Activated CD4-positive, alpha-beta T cell treated with anti-CD3 and anti-CD28 coated beads, Interleukin-2, amount 50 U/mL, for 48 hours (primary cell): ENCODE results near the gene NHLH1.
"Not testable (repeated sequence)": the region's sequence is repeated elsewhere in the genome, so short reads cannot be mapped to it uniquely, and the experiment has no call there.

Experiments
- DNase-seq, 2 experiments: peaks; one replicate each; pipeline ENCODE4 v3.0.0-alpha.2; 2020

The NHLH1 gene

DNA sequence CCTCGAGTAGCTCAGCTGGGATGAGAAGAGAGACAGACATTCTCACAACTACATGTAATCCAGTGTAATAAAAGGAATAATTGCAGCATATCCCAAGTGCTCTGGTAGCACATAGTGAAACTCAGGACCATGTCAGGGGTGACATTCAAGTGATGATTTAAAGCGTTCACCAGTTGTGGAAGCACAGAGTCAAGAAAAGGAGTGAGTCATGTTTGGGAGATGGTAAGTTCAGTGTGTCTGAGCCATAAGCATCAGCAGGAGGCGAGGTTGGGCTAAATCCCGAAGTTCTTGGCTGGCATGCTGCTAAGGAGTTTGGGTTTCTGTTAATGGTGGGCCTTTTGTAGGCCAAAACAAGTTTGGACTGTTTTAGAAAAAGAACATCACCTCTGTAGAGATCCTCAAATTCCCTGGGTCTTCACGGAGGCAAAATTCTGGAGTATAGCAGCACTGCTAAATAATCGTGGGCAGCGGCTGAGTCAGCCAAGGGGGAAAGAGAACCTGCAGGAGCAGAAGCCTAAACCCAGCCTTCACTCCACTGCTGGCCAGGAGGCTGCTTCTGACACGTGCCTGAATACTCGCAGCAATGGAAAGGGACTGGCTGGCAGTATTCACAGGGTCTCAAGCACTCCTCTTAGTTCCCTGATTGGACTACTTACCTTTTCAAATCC is 7.2 kb upstream of the NHLH1 start:
- no peak for DNase-seq

DNA sequence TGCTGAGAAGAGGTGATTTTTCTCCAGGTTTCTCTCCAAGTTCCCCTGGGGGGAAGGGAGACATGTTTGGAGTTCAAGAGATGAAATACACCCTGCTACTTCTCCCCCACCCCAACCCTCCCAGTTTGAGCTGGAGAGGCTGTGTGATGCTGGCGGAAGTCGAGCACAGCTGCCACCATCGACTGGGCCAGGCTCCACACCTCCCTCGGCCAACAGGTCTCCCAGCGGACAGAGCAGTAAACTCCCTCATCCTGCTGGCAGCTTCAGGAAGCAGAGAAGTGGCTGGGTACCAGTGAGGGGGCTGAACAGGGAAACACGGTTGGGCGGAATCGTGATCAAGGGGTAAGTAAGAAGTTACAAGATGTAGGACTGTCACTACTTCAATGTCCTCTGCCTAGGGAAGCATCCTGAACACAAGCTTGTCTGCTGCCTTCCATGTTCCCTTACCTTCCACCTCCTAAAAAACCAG is 6.6 kb upstream of the NHLH1 start:
- DNase-seq: no peak

DNA sequence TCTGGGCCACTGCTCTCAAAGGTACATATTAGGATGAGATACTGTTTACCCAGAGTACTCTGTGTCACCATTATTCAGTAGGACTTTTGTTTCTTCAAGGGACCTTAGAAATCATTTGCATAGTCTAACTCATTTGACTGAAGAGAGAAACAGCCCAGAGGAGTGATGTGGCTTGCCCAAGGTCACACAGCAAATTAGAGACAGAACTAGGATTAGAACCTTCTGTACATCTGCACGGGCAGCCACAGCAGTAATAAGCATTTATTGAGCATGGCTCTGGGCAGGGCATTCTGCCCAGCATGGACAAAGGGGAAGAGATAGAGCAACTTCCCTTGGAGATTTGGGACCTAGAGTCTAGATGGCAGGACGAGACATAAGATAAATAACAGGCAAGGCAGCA is 5.7 kb upstream of the NHLH1 start:
- DNase-seq: no peak

DNA sequence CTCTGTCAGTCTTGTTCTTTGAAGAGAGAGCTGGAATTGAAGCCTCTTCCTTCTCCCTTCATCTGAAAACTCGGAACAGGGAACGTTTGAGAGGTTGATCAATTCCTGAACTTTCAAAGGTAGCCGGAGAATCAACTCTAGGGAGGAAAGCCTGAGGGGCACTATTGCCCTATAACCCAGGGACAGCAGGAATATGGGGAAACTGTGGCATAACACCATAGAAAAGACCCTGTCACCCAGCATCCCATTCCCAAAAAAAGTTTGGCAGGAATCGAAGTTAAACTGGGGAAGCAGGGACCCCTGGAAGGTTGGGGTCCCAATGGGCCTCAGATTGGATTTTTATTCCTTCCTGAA is 5.1 kb upstream of the NHLH1 start:
- no peak for DNase-seq

DNA sequence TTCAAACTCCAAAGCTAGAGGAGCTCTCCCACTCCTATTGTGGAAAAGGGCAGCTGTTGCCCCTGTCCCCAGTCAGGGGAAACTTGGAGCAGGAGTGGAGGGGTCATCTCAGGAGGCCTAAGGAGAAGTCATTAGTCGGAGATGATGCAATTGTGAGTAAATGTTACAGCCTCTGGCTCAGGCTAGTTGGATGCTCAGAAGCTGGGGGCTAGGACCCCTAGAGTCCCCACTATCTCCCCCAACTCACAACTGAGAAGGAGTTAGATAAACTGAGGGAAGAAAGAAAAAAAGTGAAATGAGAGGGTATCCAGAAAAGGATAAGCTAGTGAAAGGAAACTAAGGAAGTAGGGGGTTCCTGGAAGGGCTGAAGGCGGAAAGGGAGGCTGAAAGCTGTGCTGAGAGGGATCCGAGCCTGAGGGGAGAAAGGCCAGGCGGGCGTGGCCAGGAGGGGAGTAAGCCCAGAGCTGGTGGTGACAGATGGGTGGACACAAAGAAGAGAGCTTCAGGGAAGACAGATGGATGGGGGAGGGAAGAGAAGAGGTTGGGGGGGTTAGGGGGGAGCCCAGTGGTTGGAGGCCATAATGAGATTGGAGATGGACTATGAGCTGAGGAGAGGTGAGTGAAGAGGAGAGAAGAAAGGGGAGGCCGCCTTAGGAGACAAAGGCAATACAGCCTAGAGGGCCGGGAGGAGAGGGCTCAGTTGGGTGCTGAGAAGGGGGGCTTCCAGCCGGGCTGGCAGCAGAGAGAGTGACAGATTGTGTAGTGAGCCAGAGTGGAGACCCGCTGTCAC is 4.5 kb upstream of the NHLH1 start:
- DNase-seq: no peak

DNA sequence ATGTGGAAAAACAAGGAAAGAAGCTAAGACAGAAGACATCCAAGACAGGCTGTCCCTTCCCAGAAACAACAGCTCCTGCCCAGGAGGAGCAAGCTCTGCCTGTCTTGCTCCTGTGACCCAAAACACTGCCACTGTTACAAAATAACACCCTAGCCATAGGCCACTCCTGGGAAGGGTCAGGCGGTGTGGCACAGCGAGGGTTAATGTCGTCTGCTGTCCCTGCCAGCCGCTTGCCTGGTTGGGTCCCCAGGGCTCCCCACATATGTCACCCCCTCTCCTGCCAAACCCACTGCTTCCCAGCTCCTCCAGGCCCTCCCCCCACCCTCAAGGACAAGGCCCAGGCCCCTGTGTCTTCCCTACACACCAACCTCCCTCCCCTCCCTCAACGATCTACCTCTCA is 3.9 kb upstream of the NHLH1 start:
- DNase-seq: no peak

DNA sequence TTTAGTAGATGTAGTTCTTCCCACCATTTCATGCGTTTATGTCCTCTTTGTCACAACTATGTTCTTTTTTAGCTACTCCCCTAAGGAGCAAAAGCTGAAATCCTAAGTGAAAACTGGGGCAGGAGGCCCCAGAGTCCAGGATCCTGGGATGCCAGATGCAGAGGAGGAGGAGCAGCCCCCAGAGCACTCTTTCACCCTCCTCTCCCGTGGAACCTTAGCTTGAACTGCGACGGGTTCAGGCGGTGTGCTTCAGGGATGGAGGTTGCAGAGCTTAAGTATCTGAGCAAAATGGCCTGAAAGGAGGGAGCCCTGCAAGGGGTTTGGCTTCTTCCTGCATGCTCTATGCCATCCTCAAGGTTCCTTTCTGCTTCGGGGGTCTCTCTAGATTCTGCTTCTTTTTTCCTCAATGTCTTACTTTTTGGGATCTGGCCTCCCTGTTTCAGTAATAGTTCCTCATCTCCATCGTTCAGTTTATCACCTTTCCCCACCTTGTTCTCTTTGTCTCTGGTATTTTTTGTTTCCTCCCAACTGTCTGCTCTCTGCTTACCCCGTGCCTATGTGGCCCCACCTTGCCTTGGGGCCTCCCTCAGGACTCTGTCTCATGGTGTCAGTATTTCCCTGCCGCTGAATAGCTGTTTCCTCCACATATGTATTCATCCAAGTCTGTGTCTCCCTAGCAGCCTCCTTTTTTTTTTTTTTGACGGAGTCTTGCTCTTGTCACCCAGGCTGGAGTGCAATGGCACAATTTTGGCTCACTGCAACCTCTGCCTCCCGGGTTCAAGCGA is 2.7 kb upstream of the NHLH1 start:
- DNase-seq: no peak

DNA sequence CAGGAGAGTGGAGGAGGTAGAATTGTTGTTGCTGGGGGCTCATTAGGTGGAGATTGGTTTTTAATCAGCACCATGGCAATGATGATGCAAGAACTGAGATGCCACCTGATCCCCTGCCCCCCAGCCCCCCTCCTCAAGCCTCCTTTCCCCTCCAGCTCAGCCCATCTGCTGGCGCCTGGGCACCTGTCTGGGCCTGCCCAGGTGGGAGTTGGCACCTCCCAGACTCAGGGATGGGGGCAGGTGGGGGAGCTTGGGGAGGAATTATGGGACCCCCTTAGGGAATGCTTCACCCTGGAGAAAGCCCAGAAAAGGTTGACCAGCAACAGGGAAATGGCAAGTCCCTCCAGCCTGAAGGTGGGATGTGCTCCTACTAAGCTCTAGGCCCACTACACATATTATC is 1.5 kb upstream of the NHLH1 start:
- no peak for DNase-seq

DNA sequence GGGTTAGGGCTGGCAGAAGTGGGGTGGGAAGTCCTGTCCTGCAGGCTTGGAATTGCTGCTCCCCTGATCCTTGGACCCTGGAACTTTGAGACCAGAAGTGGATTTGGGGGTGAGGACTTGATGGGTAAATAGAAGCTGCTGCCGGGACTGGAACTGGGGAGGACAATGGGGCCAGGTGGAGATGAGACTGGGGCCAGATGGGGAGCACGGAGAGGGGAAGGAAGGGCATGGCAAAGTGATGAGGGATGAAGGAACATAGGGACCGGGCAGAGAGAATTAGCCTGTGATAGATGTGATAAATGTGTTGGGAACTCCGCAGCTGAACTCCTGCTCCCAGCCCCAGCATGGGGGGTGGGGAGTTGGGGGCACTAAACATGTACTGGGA is 637 bp downstream of the NHLH1 start:
- no peak for DNase-seq

DNA sequence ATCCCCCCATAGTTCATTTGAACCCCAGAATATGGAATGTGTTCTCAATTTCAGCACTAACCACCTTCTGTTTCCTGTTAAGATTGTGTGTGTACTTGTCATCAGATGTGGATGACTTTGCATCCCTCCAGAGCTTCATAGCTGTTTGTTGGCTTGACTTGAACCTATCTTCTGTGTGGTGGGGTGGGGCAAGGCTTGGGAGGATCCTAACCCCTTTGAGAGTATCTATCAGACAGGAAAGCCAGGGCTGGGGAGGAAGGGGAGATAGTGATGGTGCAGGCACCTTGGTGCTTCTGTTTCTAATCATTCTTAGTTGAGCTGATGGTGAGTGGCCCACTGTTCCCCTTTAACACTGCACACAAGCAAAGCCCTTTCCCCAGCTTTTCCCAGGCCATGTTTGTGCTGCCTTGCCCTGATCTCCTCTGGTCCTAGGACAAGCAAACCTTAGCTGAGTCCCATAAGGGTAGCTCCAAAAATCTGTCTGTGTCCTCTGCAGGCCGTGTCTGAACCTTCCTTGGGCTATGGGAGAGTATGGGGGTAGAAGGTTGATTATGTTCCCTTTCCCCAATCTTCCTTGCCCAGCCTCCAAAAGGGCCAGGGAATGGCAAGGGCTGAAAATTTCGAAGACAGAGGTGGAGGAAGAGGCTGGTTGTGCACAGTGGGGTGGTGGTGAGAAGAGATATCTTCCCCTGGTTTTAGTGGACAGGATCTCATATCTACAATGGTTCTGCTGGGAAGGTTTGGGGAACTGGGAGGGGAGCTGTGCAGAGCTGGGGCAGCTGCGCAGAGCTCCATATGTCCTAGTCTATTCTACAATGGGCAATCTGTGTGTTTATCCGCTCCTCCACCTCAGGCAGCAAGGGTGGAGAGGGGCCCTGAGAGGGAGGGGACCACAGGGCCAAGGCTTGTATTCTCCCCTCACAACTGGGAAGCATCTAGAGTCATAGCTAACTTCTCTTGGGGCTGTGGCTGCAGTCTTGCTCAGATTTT is 1.4 kb downstream of the NHLH1 start:
- DNase-seq: no peak

DNA sequence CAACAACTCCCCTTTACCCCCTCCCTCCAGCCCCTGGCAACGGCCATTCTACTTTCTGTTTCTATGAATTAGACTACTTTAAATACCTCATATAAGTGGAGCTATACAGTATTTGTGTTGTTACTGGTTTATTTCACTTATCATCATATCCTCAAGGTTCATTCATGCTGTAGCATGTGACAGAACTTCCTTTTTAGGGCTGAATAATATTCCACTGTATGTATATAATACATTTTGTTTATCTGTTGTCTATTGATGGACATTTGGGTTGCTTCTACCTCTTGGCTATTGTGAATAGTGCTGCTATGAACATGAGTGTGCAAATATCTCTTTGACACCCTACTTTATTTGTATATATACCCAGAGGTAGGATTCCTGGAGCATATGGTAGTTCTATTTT is 2.2 kb downstream of the NHLH1 start:
- no peak for DNase-seq

DNA sequence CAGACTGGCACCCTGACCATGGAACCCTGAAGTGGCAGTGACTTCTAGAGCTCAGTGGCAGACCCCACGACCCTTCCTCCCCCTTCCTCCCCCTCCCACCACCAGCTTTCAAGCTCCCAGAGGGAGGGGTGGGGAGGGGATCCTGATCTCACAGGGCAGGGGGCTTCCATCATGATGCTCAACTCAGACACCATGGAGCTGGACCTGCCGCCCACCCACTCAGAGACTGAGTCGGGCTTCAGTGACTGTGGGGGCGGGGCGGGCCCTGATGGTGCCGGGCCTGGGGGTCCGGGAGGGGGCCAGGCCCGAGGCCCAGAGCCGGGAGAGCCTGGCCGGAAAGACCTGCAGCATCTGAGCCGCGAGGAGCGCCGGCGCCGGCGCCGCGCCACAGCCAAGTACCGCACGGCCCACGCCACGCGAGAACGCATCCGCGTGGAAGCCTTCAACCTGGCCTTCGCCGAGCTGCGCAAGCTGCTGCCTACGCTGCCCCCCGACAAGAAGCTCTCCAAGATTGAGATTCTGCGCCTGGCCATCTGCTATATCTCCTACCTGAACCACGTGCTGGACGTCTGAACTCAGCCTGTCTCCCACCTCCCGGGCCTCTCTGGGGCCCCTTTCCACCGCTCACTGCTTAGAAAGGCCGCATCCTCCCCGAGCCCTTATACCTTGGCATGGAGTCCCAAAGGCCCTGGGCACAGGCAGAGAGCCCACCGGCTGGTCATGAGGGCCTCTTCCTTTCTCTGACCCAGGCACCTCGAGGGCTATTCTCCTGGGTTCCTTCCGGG is 3.9 kb downstream of the NHLH1 start:
- no peak for DNase-seq

DNA sequence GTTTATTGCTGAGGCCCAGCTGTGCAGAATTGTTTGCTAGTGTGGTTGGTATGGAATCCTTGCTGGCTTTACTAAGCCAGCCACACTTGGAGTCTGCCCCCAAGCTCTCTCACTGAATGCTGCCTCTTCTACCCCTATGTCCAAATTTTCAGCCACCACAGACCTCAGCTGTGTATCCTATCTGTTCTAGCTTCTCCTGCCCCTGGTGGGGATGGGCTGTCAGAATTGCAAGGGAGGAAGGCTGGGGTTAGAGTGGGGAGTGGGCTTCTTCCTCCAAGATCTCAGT is 4.4 kb downstream of the NHLH1 start:
- no peak for DNase-seq

DNA sequence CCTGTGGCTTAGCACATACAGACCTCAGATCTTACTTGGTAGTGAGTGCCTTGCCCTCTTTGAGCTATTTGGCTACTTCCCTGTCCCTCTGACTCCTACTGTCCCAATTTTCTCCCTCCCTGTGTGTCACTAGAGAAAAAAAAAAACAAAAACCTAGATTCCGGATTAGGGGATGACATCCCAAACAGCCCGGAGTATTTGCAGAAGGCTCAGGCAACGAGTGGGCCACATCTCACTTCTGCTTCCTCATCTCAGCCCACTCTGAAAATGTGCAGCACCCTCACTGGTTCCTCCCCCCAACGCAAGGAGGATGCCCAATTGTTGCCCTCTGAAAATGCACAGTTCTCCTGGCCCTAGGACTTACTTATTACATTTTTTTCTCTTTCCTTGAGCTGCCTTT is 4.9 kb downstream of the NHLH1 start:
- DNase-seq: no peak

DNA sequence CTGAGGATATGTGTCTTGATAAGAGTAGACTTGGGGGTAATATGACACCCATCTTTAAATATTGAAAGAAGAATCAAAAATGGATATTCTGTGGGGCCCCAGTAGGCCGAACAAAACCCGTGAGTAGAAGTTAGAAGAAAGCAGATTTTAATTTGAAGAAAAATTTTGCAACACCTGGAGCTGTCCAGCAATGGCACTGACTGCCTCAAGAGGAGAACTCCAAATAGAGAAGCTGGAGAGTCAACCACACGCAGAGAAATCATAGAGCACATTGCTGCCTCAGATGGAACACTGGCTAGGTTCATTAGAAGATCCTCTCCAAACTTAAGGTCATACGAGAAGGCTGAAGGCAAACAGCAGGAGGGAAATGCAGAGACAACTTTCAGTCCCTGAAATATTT is 6.8 kb downstream of the NHLH1 start:
- no peak for DNase-seq

DNA sequence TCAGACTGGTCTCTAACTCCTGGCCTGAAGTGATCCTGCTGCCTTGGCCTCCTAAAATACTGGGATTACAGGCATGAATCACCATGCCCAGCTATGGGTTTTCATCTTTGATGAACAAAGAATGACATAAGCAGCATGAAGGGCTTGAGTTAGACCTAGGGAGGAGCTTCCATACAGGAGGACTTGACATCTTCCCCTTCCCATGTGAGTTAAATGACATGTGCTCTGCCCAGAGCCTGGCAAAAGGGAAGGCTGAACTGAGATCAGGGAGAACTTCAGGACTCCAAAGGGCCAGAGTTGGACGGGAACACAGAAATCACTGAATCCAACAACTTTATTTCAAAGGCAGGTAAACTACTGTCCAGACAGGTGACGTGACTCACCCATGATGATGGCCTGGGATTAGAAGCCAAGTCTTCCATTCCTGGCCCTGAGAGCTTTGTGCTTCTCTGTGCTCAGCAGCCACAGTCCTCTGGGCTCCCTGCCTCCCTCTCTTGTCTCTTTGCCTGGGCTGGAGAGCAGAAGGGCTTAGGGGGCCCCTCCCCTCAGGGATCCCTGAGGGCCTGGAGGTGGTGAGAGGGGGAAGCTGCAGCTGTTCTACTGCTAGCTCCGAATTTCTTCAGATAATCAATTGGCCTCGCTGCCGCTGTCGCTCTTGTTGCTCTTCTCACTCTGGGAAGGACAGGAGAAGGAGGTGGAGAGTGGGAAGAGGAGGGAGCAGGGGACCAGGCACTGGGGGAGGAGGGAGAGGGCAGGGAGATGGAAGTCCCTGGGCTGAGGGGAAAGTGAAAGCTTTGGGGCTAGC is 7.6 kb downstream of the NHLH1 start:
- DNase-seq: no peak

DNA sequence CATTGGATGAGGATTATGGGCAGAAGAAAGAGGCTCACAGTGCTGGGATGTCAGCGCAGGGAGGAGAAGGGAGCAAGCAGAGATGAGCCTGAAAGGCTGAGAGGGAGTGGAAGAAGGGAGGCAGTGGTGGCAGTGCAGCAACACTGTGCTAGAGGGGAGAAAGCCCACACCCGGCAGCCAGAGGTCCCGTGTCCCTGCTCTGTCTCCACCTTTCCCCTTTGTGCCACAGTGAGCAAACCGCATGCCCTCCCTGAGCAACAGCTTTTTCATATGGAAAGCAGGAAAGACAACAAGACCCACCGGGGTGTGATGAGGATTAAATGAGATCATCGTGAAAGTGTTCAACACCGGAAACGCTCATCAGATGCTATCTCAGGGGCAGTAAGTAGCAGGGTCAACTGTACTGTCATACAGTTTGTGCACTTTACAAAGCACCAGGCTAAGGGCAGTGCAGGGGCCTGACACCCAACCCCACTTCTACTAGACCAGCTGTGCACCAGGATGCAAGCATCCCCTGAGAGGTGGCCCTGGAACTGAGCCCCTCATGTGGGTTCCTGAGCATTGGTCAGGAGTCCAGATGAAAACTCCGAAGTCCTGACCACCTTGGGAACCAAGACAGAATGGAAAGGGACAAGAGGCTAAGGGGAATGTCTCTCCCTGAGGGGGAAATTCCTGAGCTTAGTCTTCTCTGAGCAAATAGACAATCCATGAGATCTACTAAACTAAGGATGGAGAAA is 9.1 kb downstream of the NHLH1 start:
- no peak for DNase-seq

DNA sequence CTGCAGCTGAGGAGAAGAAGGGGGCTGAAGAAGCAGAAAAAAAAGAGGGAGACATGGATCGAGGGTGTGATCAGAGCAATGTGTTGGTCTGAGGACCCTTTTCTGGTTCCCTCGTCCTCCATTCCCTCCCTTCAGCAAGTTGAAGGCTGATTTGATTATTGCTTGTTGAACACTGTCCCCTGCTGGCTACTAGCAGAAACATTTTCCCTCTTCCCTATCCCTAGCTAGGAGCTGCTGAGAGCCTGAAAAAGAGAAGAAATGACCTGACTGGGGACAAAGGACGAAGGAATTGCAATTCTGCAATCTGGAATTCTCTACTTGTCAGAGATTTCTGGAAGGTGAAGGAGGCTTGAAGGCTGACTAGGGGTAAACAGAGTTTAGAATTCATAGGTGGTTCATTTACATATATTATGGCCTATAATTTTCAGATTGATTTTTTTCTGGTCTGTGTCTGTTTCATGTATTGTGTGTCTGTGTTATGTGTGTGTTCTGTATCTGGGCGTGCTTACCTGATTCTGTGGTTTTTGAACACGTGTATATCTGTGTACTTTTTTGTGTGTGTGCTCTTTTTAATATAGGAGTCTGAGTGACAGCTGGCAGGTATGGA is 9.8 kb downstream of the NHLH1 start:
- peak in 1 of 2 experiments; percentile 26 for DNase-seq

DNA sequence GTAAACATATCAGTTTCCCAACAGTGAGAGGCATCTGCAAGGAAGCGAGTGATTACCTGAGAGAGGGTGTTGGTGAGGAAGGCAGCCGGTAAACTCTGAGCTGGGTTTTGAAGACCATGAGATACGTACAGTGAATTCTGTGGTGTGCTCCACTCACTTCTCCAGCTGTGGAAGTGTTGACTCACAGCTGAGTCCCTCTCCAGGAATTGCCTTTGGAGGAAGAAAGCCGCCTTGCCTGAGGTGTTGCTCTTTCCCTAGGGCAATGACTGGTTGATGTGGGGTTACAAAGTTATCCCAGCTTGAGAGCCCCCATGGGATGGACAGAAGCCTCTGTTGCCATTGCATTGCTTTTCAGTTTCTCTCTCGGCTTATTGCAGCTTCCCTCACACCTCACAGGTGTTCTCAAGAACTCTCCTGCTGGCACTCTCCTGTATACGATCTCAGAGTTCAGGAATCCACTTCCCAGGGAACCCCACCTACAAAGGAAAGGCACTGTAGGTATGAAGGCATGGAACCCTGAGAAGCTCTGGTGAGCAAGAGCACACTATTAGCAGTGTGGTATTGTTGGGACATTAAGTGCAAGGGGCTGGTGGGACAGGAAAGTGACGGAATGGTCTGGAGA is 10.8 kb downstream of the NHLH1 start:
- DNase-seq: no peak

DNA sequence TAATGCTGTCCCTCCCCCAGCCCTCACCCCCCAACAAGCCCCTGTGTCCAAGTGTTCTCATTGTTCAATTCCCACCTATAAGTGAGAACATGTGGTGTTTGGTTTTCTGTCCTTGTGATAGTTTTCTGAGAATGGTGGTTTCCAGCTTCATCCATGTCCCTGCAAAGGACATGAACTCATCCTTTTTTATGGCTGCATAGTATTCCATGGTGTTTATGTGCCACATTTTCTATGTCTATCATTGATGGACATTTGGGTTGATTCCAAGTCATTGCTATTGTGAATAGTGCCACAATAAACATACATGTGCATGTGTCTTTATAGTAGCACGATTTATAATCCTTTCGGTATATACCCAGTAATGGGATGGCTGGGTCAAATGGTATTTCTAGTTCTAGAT is 17.9 kb downstream of the NHLH1 start:
- DNase-seq: not testable (repeated sequence)
